GM12801 (cell line): ENCODE measurements around the gene ACTR3.

Experiments used
- TF ChIP-seq, protein P1 (sequence below): IDR thresholded peaks from one replicate; pipeline ENCODE4 v1.5.1; 2011; ENCODE audit warnings: control low read depth; ENCODE audit not compliant: insufficient read length; ENCODE audit errors: extremely low read depth

ACTR3 gene

DNA sequence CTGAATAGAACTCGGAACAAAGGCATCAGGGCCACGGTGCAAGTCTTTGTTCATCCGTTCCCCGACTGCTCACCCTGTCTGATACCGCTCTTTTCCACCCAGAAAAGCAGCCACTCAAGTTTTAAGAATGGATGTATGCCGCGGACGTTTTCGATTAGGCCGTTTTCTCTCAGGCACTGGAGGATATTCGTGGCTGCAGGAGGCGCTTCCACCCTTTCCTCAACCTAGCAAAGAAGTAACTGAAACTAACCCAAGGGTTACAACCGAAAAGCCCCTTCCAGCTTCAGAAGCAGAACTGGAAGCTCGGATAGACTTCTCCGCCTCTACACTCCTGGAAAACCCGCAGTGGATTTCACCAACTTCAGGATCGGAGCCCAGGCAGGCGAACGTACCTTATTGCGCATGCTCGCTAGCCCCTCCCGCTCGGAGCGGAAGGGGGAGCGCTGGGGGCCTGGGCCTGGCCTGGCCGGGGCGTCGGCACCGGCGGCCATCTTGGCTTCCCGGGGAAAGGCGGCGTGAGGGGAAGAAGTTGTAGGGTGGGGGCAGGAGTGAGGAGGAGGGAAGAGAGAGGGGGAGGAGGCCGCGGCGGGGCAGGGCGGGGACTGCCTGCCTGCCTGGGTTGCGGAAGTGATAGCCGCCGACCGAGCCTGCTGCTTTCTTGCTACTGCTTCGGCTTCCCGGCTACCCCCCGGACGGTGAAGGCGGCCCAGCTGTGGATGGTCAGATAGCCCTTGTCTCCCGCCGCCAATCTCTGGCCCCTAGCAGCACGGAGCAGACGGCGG lies at the start of gene ACTR3:
Gene ACTR3 (plus strand): TSS at position 619 of the 782 bp plus-strand sequence. CDS start 191 bp downstream, outside the sequence.
- TF ChIP-seq, protein P1, sequence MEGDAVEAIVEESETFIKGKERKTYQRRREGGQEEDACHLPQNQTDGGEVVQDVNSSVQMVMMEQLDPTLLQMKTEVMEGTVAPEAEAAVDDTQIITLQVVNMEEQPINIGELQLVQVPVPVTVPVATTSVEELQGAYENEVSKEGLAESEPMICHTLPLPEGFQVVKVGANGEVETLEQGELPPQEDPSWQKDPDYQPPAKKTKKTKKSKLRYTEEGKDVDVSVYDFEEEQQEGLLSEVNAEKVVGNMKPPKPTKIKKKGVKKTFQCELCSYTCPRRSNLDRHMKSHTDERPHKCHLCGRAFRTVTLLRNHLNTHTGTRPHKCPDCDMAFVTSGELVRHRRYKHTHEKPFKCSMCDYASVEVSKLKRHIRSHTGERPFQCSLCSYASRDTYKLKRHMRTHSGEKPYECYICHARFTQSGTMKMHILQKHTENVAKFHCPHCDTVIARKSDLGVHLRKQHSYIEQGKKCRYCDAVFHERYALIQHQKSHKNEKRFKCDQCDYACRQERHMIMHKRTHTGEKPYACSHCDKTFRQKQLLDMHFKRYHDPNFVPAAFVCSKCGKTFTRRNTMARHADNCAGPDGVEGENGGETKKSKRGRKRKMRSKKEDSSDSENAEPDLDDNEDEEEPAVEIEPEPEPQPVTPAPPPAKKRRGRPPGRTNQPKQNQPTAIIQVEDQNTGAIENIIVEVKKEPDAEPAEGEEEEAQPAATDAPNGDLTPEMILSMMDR = no peak

DNA sequence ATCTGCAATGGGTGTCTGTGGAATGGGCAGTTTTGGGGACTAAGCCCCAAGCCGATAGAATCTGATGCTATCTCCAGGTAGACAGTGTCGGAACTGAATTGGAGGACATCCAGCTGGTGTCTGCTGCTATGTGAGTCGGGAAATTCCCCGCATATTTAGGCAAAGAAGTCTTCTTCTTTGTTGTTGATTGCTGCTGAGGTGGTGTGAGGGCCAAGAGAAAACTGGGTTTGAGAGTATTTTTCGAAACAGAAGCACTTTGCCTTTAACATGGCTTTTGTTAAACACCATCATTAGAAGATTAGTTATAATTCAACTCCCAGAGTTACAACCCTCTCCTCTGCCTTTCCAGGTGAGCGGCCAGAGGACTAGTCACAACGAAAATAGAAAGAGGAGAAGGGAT lies 49.4 kb upstream of the ACTR3 start:
- TF ChIP-seq, protein P1 = no peak

DNA sequence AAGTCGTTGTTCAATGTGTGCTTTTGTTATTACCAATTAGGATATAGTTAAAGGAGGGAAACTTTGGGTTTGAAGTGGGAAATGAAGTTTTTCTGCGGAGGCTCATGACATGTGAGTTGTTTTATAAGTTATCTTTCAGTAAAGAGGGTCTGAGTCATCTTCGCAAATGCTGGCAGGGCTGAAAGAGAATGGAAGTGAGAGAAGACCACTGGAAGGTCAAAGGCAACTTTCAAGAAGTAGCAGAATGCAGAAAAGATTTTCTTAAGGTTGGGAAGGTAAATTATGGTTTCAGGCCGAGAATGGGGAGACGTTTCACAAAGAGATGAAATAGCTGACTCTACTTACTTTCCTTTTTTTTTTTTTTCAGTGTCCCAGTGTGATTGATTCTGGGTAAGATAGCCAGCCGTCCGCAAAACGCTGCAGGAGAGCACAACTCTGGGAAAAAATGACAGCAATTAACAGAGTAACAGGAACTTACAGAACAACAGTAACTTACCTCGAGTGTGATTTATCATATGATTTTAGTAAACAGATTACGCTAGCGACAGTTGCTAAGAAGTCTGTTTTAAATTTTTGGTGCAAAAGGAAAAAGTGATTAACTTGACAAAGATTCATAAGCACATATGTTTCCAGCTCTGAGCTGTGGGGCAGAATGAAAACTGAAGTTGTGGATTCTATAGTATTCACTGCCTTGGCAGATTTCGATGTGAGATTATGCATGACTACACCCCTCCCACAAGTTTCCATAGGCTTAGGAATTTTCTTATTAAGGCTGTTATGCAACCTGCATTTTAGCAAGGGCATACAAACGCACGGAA lies 46.8 kb upstream of the ACTR3 start:
- TF ChIP-seq, protein P1 = no peak

DNA sequence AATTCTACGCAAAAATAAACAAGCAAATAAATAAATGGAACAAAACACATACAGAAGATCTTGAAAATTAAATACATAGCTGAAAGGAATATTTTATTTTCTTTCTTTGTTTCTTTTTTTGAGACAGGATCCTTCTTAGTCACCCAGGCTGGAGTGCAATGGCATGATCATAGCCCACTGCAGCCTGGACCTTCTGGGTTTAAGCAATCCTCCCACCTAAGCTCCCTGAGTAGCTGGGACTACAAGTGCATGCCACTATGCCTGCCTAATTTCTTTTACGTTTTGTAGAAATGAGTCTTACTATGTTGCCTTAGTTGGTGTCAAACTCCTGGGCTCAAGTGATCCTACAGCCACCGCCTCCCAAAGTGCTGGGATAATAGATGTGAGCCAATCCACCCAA lies 44.6 kb upstream of the ACTR3 start:
- TF ChIP-seq, protein P1 = no peak

DNA sequence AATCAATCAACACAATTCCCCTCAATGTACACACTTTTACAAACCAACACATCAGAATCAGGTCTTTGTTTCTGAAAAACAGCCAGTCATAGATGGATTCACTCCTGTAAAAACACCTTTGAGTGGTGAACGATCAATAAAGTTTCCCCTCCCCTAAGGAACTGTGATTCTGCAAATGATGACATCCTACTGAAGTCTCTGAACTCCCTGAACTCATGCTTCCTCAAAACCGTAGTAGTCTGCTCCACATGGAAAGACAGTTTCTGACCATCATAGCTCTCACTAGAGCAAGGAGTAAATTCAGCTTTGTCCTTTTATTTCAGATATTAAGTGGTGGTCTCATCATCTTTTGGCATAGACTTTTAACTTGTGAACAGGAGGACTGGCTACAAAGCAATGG lies 43.5 kb upstream of the ACTR3 start:
- TF ChIP-seq, protein P1 = no peak

DNA sequence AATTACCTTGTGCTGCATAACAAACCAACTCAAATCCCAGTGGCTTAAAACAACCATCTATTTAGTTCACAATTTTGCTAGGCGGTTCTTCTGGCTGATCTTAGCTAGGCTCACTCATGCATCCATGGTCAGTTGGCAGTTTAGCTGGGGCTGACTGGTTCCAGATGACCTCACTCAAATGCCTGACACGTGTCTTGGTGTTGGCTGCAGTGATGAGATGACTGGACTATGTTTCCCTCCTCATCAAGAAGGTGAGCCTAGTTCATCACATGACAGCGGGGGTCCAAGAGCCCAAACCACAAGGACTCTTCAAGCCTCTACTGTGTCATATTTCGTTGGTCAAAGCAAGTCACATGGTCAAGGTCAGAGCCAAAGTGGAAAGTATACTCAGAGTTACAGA lies 42.7 kb upstream of the ACTR3 start:
- TF ChIP-seq, protein P1 = no peak

DNA sequence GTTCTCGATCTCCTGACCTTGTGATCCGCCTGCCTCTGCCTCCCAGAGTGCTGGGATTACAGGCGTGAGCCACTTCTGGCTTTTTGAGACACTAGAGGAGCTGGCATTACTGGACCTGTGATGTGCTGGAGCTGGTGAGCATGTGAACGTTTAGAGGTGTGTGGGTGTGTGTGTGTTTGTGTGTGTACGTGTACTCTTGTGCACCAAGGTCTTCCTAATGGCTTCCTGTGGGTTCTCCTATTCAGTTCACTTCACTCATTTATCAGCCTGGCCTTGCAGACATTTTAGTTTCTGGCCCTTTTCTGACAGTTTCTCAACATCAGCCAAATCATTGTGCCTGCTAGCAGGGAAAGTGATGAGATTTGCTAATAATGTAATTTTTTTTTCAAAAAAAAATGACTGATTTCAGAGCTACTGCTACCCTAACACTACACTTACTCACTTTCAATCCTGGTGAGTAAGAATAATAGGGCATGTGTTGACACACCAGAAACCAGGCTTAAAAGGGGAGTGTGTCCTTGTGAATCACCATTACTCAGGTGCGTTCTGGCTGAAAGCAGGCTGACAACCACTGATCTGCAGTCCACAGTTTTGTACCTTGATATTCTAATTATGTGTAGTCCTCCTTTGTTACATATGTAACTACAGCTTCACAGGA lies 41.0 kb upstream of the ACTR3 start:
- TF ChIP-seq, protein P1 = no peak
